Measurements from ENCODE around the gene MSH3.

MSH3 gene

GRCh38 chr5:80864706-80865435 is 210.4 kb downstream of the MSH3 start:
- H3K27ac ChIP-seq, result no peak overlapping the region
- TF ChIP-seq CTCF (IDR thresholded peaks at IDR 0.05) (no peak), ZFX (IDR thresholded peaks at IDR 0.05; ENCODE audit: borderline replicate concordance) (no peak)

GRCh38 chr5:80865551-80865950 is 211.1 kb downstream of the MSH3 start:
- no peak for TF ChIP-seq ZFX (IDR thresholded peaks at IDR 0.05; ENCODE audit: borderline replicate concordance)
- no peak for TF ChIP-seq CTCF (IDR thresholded peaks at IDR 0.05)
- H3K27ac ChIP-seq, result no peak overlapping the region

- TF ChIP-seq ZFX (IDR thresholded peaks at IDR 0.05; ENCODE audit: borderline replicate concordance) (no peak), CTCF (IDR thresholded peaks at IDR 0.05) (no peak)
- H3K27ac ChIP-seq, result no peak overlapping the region
Observed at GRCh38 chr5:80866371-80866770, 211.9 kb downstream of the MSH3 start.

- no peak overlapping the region for H3K27ac ChIP-seq
- TF ChIP-seq CTCF (IDR thresholded peaks at IDR 0.05) (no peak), ZFX (IDR thresholded peaks at IDR 0.05; ENCODE audit: borderline replicate concordance) (no peak)
Observed at GRCh38 chr5:80867233-80867632, 212.8 kb downstream of the MSH3 start.

GRCh38 chr5:80870442-80870841 is 216.0 kb downstream of the MSH3 start:
- TF ChIP-seq ZFX (IDR thresholded peaks at IDR 0.05; ENCODE audit: borderline replicate concordance), result no peak

GRCh38 chr5:80871541-80871961 is 217.1 kb downstream of the MSH3 start:
- TF ChIP-seq CTCF (IDR thresholded peaks at IDR 0.05) (no peak), ZFX (IDR thresholded peaks at IDR 0.05; ENCODE audit: borderline replicate concordance) (no peak)
- no peak overlapping the region for H3K27ac ChIP-seq

More at GRCh38 chr5:80870442-80870841, 216.0 kb downstream of the MSH3 start:
- H3K27ac ChIP-seq, result no peak overlapping the region

GRCh38 chr5:80874162-80874561 is 219.7 kb downstream of the MSH3 start:
- TF ChIP-seq CTCF (IDR thresholded peaks at IDR 0.05), result no peak
- TF ChIP-seq ZFX (IDR thresholded peaks at IDR 0.05; ENCODE audit: borderline replicate concordance), result no peak
- H3K27ac ChIP-seq, result no peak overlapping the region

GRCh38 chr5:80877592-80877991 is 223.1 kb downstream of the MSH3 start:
- TF ChIP-seq CTCF (IDR thresholded peaks at IDR 0.05) (no peak), ZFX (IDR thresholded peaks at IDR 0.05; ENCODE audit: borderline replicate concordance) (no peak)
- H3K27ac ChIP-seq, result no peak overlapping the region
